ENCODE measurements around the gene CFAP97D1.

CFAP97D1 gene

DNA sequence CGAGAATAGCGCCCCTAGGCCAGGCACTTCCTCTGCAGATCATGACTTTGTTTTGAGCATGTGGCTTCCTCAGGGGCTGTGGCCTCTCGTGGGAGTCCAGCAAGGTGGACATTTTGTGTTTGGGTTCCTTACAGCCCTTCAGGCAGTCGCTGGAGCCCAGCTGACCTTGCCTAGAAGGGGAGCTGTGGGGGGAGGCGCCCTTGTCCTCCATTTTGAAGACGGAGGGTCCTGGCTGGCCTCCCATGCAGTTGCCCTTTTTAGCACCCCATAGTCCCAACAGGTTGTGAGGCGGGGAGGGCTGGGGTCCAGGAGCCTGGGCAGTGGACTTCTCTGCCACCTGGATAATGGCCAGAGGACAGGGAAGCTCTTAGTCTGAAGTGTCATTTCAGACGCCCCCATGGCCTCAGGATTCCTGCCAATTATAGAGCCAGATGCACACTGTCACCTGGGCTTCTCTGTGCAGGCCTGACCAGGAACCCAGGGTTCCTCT, 23.0 kb upstream of the CFAP97D1 start:
- DNase-seq (ENCODE audit: insufficient read length, low spot score) = no peak
- TF ChIP-seq CTCF (IDR thresholded peaks at IDR 0.05; ENCODE audit: insufficient read depth, missing control alignments) = no peak
- no peak for FAIRE-seq

- FAIRE-seq = no peak
- no peak for TF ChIP-seq CTCF (IDR thresholded peaks at IDR 0.05; ENCODE audit: insufficient read depth, missing control alignments)
Measured at GRCh38 chr17:43758086-43758485, 22.1 kb upstream of the CFAP97D1 start.

GRCh38 chr17:43758497-43759174, 21.6 kb upstream of the CFAP97D1 start, which contains the start of gene SOST:
Gene SOST, minus strand, starts transcription at chr17:43758791. Its CDS starts 50 bp downstream, at chr17:43758741.
- DNase-seq (ENCODE audit: insufficient read length, low spot score) = no peak
- no peak for TF ChIP-seq CTCF (IDR thresholded peaks at IDR 0.05; ENCODE audit: insufficient read depth, missing control alignments)
- no peak for FAIRE-seq

More at GRCh38 chr17:43758086-43758485, 22.1 kb upstream of the CFAP97D1 start:
- no peak for DNase-seq (ENCODE audit: insufficient read length, low spot score)

- TF ChIP-seq CTCF (IDR thresholded peaks at IDR 0.05; ENCODE audit: insufficient read depth, missing control alignments) = no peak
- FAIRE-seq (no peak), DNase-seq (ENCODE audit: insufficient read length, low spot score) (no peak)
Measured at GRCh38 chr17:43759836-43760235, 20.4 kb upstream of the CFAP97D1 start.

- FAIRE-seq = peak; percentile 60
- peak; percentile 93 for DNase-seq (ENCODE audit: insufficient read length, low spot score)
- TF ChIP-seq CTCF (IDR thresholded peaks at IDR 0.05; ENCODE audit: insufficient read depth, missing control alignments) = peak; percentile 100
Measured at GRCh38 chr17:43760254-43760852, 19.9 kb upstream of the CFAP97D1 start.

GRCh38 chr17:43766413-43767052, 13.7 kb upstream of the CFAP97D1 start:
- DNase-seq (ENCODE audit: insufficient read length, low spot score) (peak; percentile 60), FAIRE-seq (no peak)
- TF ChIP-seq CTCF (IDR thresholded peaks at IDR 0.05; ENCODE audit: insufficient read depth, missing control alignments) = peak; percentile 83

Data from D721Med (cell line).